Inflammatory macrophage treated with lipopolysaccharide for 1 hour (primary cell): ENCODE results near the gene SQSTM1.
A peak's percentile ranks its signal among the peaks of the same experiment; 100 is the strongest.

ENCODE experiments used
- DNase-seq, 2 donors: peaks; one replicate each; pipeline ENCODE4 v3.0.0-alpha.2; 2020 to 2022

SQSTM1 gene

GRCh38 chr5:179795049-179795862, 25.4 kb upstream of the SQSTM1 start:
- no peak for DNase-seq

GRCh38 chr5:179795863-179796833, 24.6 kb upstream of the SQSTM1 start:
- peak; percentile 75 to 82 for DNase-seq

DNA sequence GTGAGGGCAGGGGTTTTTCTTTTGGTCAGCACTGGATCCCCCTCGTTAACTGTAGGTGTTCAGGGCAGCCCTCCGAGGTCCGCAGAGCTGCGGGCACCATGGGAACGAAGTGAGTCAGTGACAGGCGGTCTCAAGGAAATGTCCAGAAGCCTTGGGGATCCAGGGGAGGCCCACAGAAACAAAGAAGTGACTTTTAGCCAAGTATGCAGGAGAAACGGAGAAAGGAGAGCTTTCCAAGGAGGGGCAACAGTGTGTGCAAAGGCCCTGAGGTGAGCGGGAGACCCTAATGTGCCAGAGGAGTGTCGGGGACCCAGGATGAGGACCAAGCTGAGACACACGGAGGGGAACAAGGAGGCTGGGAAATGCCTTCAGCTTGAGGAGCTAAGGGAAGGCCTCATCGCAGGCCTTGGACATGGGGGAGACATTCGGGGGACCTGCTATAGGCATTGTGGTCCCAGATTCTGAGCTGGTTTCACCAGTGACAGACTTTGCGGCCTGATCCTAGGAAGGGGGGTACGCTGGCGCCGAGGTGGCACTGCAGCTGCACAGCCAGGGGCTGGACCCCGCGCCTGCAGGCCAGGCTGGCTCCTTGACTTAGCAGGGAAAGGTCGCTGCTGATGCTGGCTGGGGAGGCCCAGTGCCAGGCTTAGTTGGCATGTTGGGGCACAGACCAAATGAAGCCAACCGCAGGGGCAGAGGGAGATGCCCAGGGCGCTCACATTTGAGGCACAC, 23.7 kb upstream of the SQSTM1 start:
- DNase-seq: no peak

- no peak for DNase-seq
These were observed 23.0 kb upstream of the SQSTM1 start for GRCh38 chr5:179797741-179798140.

- no peak for DNase-seq
These were observed 22.4 kb upstream of the SQSTM1 start for GRCh38 chr5:179798144-179798770.

DNA sequence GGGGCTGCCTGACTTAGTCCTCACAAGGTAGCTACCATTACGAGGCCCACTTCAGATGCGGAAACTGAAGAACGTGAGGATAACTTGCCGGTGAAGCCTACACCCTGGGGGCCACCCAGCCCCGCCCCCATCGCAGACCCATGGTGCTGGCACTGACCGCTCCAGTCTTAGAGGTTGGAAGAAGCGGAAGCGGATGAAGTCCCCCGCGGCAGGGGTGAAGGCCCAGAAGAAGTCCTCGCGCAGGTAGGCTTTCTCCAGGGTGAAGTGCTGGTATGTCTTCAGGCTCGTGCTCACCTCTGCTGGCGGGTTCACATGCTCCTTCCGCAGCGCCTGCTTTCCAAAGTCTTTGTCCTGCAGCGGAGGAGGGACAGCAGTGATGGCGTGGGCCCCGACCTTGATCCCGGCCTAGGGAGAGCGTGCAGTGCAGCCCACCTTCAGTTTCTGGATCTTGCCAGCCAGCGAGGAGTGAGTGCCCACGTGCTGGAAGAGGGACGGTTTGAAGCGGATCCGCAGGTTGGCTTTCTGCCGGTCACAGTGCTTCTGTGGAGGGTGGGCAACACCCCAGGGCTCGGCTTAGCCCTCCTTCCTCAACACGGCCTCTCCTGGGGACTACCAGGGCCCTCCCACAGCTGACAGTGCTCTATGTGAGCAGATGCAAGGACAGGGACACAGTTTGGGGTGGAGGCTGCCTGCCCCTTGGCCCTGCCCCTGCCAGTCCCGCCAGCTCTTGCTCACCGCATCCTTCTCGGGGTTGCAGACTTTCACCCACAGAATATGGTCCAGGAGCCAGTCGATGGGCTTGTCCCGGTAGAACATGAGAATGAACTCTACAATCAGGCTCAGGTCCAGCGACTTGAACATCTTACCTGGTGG, 21.7 kb upstream of the SQSTM1 start:
- DNase-seq: no peak

DNA sequence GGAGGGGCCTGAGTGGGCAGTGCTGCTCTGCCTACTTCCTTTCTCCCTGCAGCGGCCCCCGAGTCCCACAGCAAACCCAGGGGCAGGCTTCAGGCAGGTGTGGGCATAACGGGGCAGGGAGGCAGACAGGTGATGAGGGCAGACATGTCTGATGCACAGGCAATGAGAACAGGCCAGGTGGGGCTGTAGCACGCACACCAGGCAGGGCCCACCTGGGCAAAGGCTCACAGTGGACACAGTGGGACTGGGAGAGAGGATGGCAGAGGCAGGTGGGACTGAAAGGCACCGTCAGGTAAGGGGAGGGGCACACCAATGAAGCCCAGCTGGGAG, 21.1 kb upstream of the SQSTM1 start:
- no peak for DNase-seq

DNA sequence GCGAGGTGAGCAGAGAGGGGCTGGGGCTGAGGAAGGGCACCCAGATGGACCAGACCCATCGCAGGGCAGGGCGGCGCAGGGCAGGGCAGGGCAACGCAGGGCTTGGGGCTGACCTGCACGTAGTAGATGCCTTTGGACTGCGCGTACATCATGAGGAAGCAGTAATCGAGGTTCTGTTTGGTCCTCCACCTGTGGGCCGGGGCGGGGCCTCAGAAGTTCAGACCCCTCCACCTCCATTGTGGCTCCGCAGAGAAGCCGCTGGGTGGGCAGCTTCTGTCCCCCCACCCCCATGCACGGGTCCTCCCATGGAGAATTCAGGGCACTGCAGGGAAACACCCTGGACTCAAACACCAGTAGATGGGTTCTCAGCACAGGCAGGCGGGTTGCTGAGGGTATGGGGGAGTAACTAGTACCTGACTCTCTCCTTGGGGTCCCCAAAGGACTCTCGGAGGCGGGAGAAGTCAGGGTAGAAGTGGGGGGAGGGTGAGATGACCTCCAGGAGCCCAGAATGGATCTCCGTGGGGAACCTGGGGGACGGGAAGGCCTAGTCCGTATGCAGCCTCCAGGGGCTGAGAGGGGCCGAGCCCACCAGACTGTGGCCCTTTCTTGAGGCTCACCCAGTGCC, 20.5 kb upstream of the SQSTM1 start:
- DNase-seq: no peak

- DNase-seq: no peak
These were observed 20.0 kb upstream of the SQSTM1 start for GRCh38 chr5:179800696-179801201.

GRCh38 chr5:179801304-179802206, 19.1 kb upstream of the SQSTM1 start:
- DNase-seq: peak; percentile 50 to 85

- DNase-seq: no peak
These were observed 18.4 kb upstream of the SQSTM1 start for GRCh38 chr5:179802207-179802883.

GRCh38 chr5:179802950-179803562, 17.6 kb upstream of the SQSTM1 start:
- no peak for DNase-seq

GRCh38 chr5:179803651-179804554, 16.8 kb upstream of the SQSTM1 start:
- DNase-seq: peak; percentile 74 to 76

GRCh38 chr5:179804555-179804947, 16.2 kb upstream of the SQSTM1 start:
- no peak for DNase-seq

DNA sequence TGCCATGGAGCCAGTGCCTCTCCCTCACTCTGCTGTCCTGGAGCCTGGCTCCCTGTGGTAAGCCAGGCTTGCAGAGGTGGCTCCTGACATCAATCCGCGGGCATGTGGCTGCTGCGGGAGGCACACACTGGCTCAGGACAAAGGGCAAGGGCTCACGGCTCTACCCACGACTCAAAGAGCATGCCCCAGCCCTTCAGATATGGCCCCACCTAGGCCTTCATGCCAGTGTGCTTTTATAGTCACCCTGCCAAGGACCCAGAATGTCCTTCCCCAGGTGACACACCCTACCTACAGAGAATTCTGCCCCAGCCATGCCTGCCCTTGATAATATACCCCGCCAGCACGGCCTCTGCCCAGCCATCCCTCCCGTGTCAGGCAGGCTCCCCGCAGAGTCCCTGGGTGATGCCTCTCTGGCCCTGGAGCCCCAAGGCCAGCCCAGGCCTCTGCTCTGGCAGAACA, 15.6 kb upstream of the SQSTM1 start:
- no peak for DNase-seq

- DNase-seq: peak in 1 of 2 donors; percentile 40
These were observed 15.0 kb upstream of the SQSTM1 start for GRCh38 chr5:179805529-179806249.
